PC-3 (cell line): Measurements from ENCODE around the gene GDPD3. TPM values are rescaled to one million over a fixed set of nuclear protein-coding genes. Genes with fewer than 3 reads are reported as not detected.

Experiments used
- ATAC-seq: fragments of 200-7000 bp; cut with Tn5 transposase; 2 replicates; pipeline ENCODE4 v1.9.1; 2020; ENCODE audit warnings: mild to moderate bottlenecking, moderate library complexity
- BruUV-seq: library from RNA; stranded (reverse); fragments of 400-500 nt; replicated peaks from 2 replicates; lab custom pipeline; 2021; lab: Mats Ljungman, UMichigan
- CTCF ChIA-PET: fragments of 300-600 bp; sonication (Branson Sonifier 250); formaldehyde crosslinking; loops from one replicate; lab custom pipeline; 2022; ENCODE audit warnings: antibody characterized with exemption; lab: Charles Lee
- POLR2A ChIA-PET: fragments of 300-600 bp; sonication (Branson Sonifier 250); formaldehyde crosslinking; loops from one replicate; lab custom pipeline; 2022; ENCODE audit warnings: antibody characterized with exemption; ENCODE audit not compliant: unreplicated experiment; lab: Charles Lee
- DNase-seq: peaks from one replicate; pipeline ENCODE4 v3.0.0-alpha.2; 2015
- H2AFZ ChIP-seq: fragments of 300-600 bp; sonication (generic); 2 replicates; pipeline ENCODE4 v1.6.0; 2016; ENCODE audit warnings: antibody characterized with exemption, low read length
- H3F3A ChIP-seq: fragments of 300-600 bp; sonication (generic); one replicate; pipeline ENCODE4 v1.6.0; 2017; ENCODE audit warnings: antibody characterized with exemption, low read length, control low read depth, mild to moderate bottlenecking; ENCODE audit not compliant: unreplicated experiment
- H3K27ac ChIP-seq: fragments of 300-600 bp; sonication (generic); 2 replicates; pipeline ENCODE4 v1.5.1; 2016; ENCODE audit warnings: mild to moderate bottlenecking, low read length
- H3K27me3 ChIP-seq: fragments of 300-600 bp; sonication (generic); 2 replicates; pipeline ENCODE4 v1.6.1; 2016; ENCODE audit warnings: low read length, mixed read lengths
- H3K36me3 ChIP-seq: fragments of 300-600 bp; sonication (generic); 2 replicates; pipeline ENCODE4 v1.6.1; 2016; ENCODE audit warnings: low read depth, mixed run types, low read length, mixed read lengths
- H3K4me1 ChIP-seq: fragments of 300-600 bp; sonication (generic); 2 replicates; pipeline ENCODE4 v1.5.1; 2016; ENCODE audit warnings: low read length; ENCODE audit not compliant: insufficient read depth
- H3K4me2 ChIP-seq: fragments of 300-600 bp; sonication (generic); 2 replicates; pipeline ENCODE4 v1.6.0; 2016; ENCODE audit warnings: low read length
- H3K4me3 ChIP-seq: fragments of 300-600 bp; sonication (generic); 2 replicates; pipeline ENCODE4 v1.5.1; 2016; ENCODE audit warnings: mild to moderate bottlenecking, low read length, mixed read lengths
- H3K79me2 ChIP-seq: fragments of 300-600 bp; sonication (generic); 2 replicates; pipeline ENCODE4 v1.6.1; 2017; ENCODE audit warnings: low read length, mixed read lengths
- H3K9ac ChIP-seq: fragments of 300-600 bp; sonication (generic); 2 replicates; pipeline ENCODE4 v1.6.0; 2016; ENCODE audit warnings: mild to moderate bottlenecking, low read length
- H3K9me2 ChIP-seq: fragments of 300-600 bp; sonication (generic); replicated peaks from 2 replicates; pipeline ENCODE4 v1.6.1; 2016; ENCODE audit warnings: mixed run types, low read length, mixed read lengths
- H3K9me3 ChIP-seq: fragments of 300-600 bp; sonication (generic); 2 replicates; pipeline ENCODE4 v1.6.1; 2016; ENCODE audit warnings: low read length, mixed read lengths
- H4K20me1 ChIP-seq: fragments of 300-600 bp; sonication (generic); 2 replicates; pipeline ENCODE4 v1.6.1; 2016; ENCODE audit warnings: low read length, mixed read lengths
- CTCF ChIP-seq: fragments of 300-600 bp; sonication (generic); conservative IDR thresholded peaks from 2 replicates; pipeline ENCODE4 v1.5.1; 2017; ENCODE audit warnings: antibody characterized with exemption, low read depth, mild to moderate bottlenecking, low read length
- EZH2 ChIP-seq: fragments of 300-600 bp; sonication (generic); IDR thresholded peaks from one replicate; pipeline ENCODE4 v1.6.1; 2017; ENCODE audit warnings: antibody characterized with exemption, mild to moderate bottlenecking, low read length; ENCODE audit not compliant: unreplicated experiment
- EZH2phosphoT487 ChIP-seq: fragments of 300-600 bp; sonication (generic); IDR thresholded peaks from 2 replicates; pipeline ENCODE4 v1.6.1; 2018; ENCODE audit warnings: mild to moderate bottlenecking, antibody characterized with exemption, low read length, borderline replicate concordance
- intact Hi-C: fragments of 100-400 bp; cut with micrococcal nuclease; formaldehyde crosslinking; loops from 2 replicates; pipeline ENCODE4 v1.9.0; 2023
- total RNA-seq: library from RNA; depleted of rRNA; stranded (reverse); fragments of >200 nt; gene quantifications from 2 replicates; pipeline ENCODE4 v1.2.3, GENCODE V29; 2014

The GDPD3 gene
- total RNA-seq, 1 experiment from 2014 or later = 3.4 TPM

- H3K9me2 ChIP-seq = no peaks in the 10 kb centered on the region
- no peaks in the 10 kb centered on the region for H3F3A ChIP-seq
- H3K9ac ChIP-seq = no peak overlapping the region
- H3K9me3 ChIP-seq = no peaks in the 10 kb centered on the region
- peaks cover 10% of the 10 kb centered on the region; the same call in 1 of the 2 replicates for H3K36me3 ChIP-seq
- no peak overlapping the region for H3K4me2 ChIP-seq
- no peaks in the 10 kb centered on the region for H3K27me3 ChIP-seq
- ChIA-PET POLR2A (no interaction called here), CTCF (no interaction called here)
- no peak for ATAC-seq
- peaks cover 5% of the 10 kb centered on the region for H3K4me1 ChIP-seq
- DNase-seq = no peak
- no peak overlapping the region for H2AFZ ChIP-seq
- no peak overlapping the region for H3K27ac ChIP-seq
- no TSS peak for BruUV-seq
- peaks cover 25% of the 10 kb centered on the region for H3K79me2 ChIP-seq
- intact Hi-C loops = no loop called here
- no peak for TF ChIP-seq EZH2
- TF ChIP-seq CTCF = peak; percentile 44
- TF ChIP-seq EZH2phosphoT487 = no peak
- H4K20me1 ChIP-seq = 0 out of 2 replicates have a peak, but pooled peaks cover 4% of the 10 kb centered on the region
- no peak overlapping the region for H3K4me3 ChIP-seq
Observed at GRCh38 chr16:30082545-30083090, 30.7 kb downstream of the GDPD3 start.

- no TSS peak for BruUV-seq
- Histone ChIP-seq H3K9ac (no peak overlapping the region), H2AFZ (no peak overlapping the region), H3K27ac (no peak overlapping the region), H3K4me1 (peaks cover 17% of the 10 kb centered on the region), H3K27me3 (no peaks in the 10 kb centered on the region), H3K4me2 (no peak overlapping the region), H3F3A (peaks cover 6% of the 10 kb centered on the region), H4K20me1 (0 out of 2 replicates have a peak, but pooled peaks cover 4% of the 10 kb centered on the region), H3K9me2 (no peaks in the 10 kb centered on the region), H3K4me3 (no peak overlapping the region), H3K9me3 (no peaks in the 10 kb centered on the region), H3K36me3 (peaks cover 10% of the 10 kb centered on the region; the same call in 1 of the 2 replicates), H3K79me2 (peaks cover 44% of the 10 kb centered on the region)
- DNase-seq (no peak), ATAC-seq (no peak)
- TF ChIP-seq CTCF = no peak
- no peak for TF ChIP-seq EZH2phosphoT487
- TF ChIP-seq EZH2 = no peak
- POLR2A ChIA-PET = no interaction called here
- intact Hi-C loops = no loop called here
- CTCF ChIA-PET = no interaction called here
Observed at GRCh38 chr16:30079480-30079879, 33.9 kb downstream of the GDPD3 start.

DNA sequence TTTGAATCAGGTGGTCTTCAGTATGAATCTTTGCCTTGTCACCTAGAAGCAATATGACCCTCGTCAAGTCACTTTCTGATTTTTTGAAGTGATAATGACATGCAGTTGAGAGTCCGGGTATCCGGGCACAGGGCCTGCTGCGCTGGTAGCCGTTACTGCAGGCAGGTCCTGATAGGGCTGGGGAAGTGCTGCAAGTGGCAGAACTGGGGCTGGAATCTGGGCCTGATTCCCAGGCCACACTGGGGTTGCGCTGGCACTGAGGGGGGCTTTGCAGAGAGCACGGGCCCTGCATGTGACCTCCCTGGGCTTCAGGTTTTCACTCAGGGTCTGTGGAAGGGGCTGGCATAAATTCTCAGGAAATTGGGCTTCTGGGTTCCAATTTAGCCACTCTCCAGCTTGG lies 34.6 kb downstream of the GDPD3 start:
- TF ChIP-seq EZH2phosphoT487 = no peak
- no peak for TF ChIP-seq CTCF
- TF ChIP-seq EZH2 = no peak
- peaks cover 6% of the 10 kb centered on the region for H3F3A ChIP-seq
- no peaks in the 10 kb centered on the region for H3K27me3 ChIP-seq
- DNase-seq (no peak), ATAC-seq (no peak)
- BruUV-seq = no TSS peak
- CTCF ChIA-PET = no interaction called here
- H3K9me3 ChIP-seq = no peaks in the 10 kb centered on the region
- H2AFZ ChIP-seq = no peak overlapping the region
- H3K9me2 ChIP-seq = no peaks in the 10 kb centered on the region
- H3K4me1 ChIP-seq = peaks cover 17% of the 10 kb centered on the region
- H3K36me3 ChIP-seq = peaks cover 10% of the 10 kb centered on the region; the same call in 1 of the 2 replicates
- POLR2A ChIA-PET = no interaction called here
- intact Hi-C loops = no loop called here
- 0 out of 2 replicates have a peak, but pooled peaks cover 4% of the 10 kb centered on the region for H4K20me1 ChIP-seq
- no peak overlapping the region for H3K4me3 ChIP-seq
- H3K79me2 ChIP-seq = peaks cover 44% of the 10 kb centered on the region
- no peak overlapping the region for H3K27ac ChIP-seq
- no peak overlapping the region for H3K4me2 ChIP-seq
- H3K9ac ChIP-seq = no peak overlapping the region
